Measurements from ENCODE around the gene TMBIM6. TPM values are rescaled to one million over a fixed set of nuclear protein-coding genes. Genes with fewer than 3 reads are reported as not detected.
"Not testable (repeated sequence)": the region's sequence is repeated elsewhere in the genome, so short reads cannot be mapped to it uniquely, and the experiment has no call there.

Gene TMBIM6
- total RNA-seq, 1 experiment from 2014 or later: 628 TPM

DNA sequence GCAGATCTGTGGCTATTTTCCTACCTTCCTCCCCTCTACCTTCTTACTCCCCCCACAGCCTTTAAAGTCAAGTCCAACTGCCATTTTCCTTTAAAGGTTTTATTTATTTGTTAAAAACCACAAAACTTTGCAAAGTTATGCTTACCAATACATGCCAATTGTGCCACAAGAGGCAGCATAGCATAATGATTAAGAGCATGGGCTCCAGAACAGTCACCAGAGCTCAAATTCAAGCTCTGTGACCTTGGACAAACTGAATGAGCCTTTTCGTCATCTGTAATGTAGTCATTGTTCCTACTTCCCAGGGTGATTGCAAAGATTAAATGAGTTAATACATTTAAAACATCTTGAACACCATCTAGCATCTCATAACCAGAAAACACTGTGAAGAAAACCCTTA, 21.1 kb upstream of the TMBIM6 start:
- in situ Hi-C loops (cut with HindIII; ENCODE audit: low pct_unique_long_range_greater_than_20kb, low sequenced_read_pairs): no loop called here

DNA sequence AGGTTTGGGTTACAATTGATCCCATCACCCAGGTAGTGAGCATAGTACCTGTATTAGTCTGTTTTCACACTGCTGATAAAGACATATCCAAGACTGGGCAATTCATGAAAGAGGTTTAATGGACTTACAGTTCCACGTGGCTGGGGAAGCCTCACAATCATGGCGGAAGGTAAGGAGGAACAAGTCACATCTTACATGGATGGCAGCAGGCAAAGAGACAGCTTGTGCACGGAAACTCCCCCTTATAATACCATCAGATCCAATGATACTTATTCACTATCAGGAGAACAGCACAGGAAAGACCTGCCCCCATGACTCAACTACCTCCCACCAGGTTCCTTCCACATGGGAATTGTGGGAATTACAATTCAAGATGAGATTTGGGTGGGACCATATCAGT, 20.0 kb upstream of the TMBIM6 start:
- in situ Hi-C loops (cut with HindIII; ENCODE audit: low pct_unique_long_range_greater_than_20kb, low sequenced_read_pairs); DNase-seq (ENCODE audit: low read depth): not testable (repeated sequence)

More for the DNA sequence above, 21.1 kb upstream of the TMBIM6 start:
- no peak for DNase-seq (ENCODE audit: low read depth)

DNA sequence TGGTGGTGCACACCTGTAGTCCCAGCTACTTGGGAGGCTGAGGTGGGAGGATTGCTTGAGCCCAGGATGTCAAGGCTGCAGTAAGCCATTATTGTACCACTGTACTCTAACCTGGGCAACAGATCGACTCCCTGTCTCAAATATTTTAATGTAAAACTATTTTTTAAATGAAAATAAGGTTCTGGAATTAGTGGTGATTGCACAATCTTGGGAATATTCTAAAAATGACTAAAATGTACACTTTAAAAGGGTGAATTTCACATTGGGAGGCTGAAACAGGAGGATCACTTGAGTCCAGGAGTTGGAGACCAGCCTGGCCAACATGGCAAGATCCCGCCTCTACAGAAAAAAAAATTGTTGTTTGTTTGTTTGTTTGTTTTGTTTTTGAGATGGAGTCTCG, 12.9 kb upstream of the TMBIM6 start:
- no peak for DNase-seq (ENCODE audit: low read depth)
- in situ Hi-C loops (cut with HindIII; ENCODE audit: low pct_unique_long_range_greater_than_20kb, low sequenced_read_pairs): no loop called here

DNA sequence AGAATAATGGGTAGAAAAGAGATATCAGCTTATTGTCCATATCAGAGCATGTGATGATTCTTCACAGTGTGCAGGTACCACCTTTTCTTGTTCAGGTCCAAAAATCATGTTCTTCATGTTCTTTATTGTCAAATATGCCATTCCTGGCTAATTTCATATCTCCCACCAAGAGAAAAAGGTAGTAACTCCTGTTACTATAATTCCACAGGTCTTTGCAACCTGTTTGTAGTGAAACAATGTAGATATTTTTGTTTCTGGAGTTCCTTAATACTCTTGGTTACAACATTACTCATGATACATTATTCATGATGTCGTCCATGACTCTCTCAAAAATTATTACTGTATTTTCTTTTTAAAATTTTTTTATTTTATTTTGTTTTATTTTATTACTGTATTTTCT, 11.3 kb upstream of the TMBIM6 start:
- no peak for DNase-seq (ENCODE audit: low read depth)
- in situ Hi-C loops (cut with HindIII; ENCODE audit: low pct_unique_long_range_greater_than_20kb, low sequenced_read_pairs): no loop called here

DNA sequence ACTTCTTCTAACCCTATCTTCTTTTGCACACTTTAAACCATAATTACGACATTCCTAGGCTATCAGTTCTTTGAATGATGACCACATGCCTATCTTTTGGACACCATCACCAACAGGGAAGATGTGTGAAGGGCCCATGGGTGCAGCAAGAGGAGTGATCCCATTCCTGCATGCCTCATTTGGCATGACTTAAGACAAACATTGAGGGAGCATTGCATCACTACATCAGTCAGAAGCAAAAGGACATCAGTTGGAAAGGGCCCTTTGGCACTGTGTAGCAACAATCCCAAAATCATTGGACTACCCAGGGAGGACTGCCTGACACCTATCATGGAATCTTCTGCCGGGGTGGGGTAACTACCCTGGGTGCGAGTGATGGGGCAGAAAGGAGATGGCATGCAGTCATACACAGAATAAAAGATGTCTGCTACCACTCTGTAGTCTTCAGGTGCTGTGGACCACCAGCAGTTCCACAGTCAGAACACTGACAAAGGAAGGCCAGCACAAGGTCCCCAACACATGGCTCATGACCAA, 10.7 kb upstream of the TMBIM6 start:
- DNase-seq (ENCODE audit: low read depth): peak; percentile 4
- in situ Hi-C loops (cut with HindIII; ENCODE audit: low pct_unique_long_range_greater_than_20kb, low sequenced_read_pairs): no loop called here

DNA sequence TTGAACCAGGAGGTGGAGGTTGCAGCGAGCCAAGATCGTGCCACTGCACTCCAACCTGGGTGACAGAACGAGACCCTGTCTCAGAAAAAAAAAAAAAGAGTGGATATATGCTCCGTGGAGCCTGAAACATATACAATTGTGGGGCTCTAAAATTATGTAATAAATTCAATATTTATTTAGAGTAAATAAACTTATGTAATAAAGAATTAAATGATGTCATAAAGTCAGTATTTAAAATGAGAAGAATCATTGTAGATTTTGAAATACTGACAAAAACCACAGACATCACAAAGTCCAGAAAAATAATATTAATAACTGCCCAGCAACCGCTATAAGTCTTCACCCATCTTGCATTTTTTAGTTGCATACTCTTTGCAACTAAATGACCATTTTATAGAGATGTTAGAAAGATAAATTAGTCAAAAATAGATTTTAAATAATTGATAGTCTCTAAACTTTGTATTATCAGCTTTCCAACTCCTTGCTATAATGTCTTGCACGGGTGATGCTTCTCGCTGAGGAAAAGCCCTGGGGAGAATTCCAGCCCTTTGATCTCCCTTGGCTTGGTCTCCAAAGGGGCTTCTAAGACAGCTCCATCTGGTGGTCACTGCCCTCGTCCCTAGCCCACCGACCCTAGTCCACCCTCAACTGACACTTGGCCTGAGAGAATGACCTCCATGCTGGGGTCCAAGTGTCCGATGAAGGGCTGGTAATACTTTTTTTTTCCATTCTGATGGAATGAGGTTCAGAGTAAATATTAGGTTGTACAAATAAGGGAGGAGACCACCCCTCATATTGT, 7.9 kb upstream of the TMBIM6 start:
- in situ Hi-C loops (cut with HindIII; ENCODE audit: low pct_unique_long_range_greater_than_20kb, low sequenced_read_pairs): no loop called here
- no peak for DNase-seq (ENCODE audit: low read depth)

DNA sequence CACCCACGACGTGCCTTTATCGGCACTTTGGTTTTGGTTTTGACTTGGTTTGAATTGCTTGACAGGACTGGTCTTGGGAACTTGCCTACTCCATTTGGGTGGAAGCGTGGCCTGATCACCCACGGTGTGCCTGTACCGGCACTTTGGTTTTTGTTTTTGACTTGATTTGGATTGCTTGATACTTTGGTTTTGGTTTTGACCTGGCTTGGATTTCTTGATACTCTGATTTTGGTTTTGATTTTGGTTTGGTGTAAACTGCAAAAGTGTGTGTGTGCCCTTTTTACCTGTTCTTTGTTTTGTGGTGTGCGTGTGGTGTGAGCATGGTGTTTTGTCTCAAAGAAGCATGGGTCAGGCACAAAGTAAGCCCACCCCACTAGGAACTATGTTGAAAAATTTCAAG, 6.5 kb upstream of the TMBIM6 start:
- in situ Hi-C loops (cut with HindIII; ENCODE audit: low pct_unique_long_range_greater_than_20kb, low sequenced_read_pairs); DNase-seq (ENCODE audit: low read depth): not testable (repeated sequence)

DNA sequence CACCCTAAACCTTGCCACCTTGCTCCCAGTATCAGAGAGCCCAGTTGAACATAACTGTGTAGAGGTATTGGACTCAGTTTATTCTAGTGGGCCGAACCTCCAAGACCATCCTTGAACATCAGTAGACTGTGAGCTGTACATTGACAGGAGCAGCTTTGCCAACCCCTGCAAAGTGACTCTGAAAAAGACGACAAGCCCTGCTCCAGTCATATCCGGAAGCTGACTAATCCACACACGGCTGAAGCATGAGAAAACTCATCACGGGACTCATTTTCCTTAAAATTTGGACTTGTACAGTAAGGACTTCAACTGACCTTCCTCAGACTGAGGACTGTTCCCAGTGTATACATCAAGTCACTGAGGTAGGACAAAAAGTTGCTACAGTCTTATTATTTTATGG, 2.6 kb upstream of the TMBIM6 start:
- in situ Hi-C loops (cut with HindIII; ENCODE audit: low pct_unique_long_range_greater_than_20kb, low sequenced_read_pairs); DNase-seq (ENCODE audit: low read depth): not testable (repeated sequence)

DNA sequence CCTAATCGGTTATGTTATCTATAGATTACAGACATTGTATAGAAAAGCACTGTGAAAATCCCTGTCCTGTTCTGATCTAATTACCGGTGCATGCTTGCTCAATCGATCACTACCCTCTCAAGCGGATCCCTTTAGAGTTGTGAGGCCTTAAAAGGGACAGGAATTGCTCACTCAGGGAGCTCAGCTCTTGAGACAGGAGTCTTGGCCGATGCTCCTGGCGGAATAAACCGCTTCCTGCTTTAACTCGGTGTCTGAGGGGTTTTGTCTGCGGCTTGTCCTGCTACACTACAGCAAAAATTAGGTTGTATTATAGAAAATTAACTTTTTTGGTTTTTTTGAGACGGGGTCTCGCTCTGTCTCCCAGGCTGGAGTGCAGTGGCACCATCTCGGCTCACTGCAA, 1.1 kb upstream of the TMBIM6 start:
- in situ Hi-C loops (cut with HindIII; ENCODE audit: low pct_unique_long_range_greater_than_20kb, low sequenced_read_pairs): not testable (repeated sequence)

DNA sequence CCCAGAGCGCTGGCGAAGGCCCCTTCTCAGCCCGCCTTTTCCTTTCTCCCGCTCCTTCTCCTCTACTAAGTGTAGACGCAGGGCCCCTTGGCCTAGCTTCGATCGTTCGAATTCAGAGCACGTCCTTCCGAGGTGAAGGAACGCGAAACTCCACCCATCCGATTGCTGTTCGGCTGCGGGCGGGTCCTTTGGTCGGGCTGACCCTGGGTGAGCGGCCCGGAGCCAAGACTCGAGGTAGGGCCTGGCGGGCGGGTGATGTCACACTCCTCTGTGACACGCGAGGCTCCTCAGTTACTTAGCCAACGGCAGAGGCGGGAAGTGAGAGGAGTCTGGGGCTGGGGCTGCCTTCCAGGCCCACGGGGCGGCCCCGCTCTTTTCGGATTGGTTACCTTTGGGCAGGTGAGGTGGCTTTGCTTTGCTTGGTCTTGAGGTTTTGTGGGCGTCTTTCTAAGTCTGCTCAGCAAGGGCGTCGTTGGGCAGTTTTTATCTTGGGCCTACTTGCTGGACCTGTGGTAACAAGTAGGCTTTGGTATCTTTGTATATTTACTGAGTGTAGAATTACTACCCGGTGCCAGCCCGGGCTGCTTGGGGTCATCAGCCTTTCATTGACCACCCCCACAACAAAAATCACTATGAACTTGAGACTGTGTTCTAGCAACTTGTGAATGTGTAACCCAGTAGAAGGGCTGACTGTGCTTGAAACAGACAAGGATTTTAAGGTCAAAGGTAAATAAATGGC, 694 bp downstream of the TMBIM6 start:
- in situ Hi-C loops (cut with HindIII; ENCODE audit: low pct_unique_long_range_greater_than_20kb, low sequenced_read_pairs): no loop called here
- DNase-seq (ENCODE audit: low read depth): peak; percentile 88

More for the DNA sequence above, 1.1 kb upstream of the TMBIM6 start:
- not testable (repeated sequence) for DNase-seq (ENCODE audit: low read depth)

DNA sequence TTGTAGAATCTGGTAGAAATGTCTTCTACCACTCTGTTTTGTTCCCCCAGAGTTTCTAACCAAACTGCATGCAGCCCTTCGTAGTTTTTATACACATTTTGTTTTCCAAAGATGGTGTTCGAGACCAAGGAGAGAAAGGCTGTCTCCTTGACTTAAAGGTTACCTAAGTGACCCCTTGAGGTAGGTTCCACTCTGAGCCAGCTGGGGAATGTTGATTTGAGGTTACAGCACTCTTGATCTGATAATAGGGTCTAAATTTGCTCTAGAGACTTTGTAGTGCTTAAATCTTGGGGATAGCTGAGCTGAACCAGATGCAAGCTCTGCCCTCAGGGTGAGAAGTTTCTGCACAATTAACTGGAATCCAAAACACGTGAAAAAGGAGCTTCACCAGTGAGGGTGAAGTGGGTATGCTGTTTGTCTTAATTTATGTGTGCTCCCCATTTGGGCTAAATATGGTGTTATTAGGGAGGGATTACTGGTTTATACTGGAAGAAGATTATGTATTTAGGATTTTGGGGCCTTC, 3.1 kb downstream of the TMBIM6 start:
- DNase-seq (ENCODE audit: low read depth): no peak
- in situ Hi-C loops (cut with HindIII; ENCODE audit: low pct_unique_long_range_greater_than_20kb, low sequenced_read_pairs): no loop called here

DNA sequence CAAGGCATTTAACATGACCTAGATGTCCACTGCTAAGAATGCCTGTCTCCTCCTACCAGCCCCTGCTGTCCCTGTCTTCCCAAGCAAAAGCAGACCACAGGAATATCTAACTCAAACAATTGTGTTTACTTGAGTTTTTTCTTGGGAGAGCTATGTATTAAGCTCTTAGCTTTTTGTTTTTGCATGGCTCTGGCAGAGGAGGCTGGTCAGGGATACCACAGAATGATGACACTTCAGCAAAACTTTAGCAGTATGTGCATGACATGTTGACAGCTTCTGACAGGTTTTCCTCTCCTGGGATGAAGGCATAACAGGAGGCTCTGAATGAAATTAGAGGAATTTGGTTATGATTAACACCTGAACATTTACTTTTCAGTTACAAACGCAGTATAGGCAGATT, 6.9 kb downstream of the TMBIM6 start:
- in situ Hi-C loops (cut with HindIII; ENCODE audit: low pct_unique_long_range_greater_than_20kb, low sequenced_read_pairs): no loop called here
- DNase-seq (ENCODE audit: low read depth): no peak

DNA sequence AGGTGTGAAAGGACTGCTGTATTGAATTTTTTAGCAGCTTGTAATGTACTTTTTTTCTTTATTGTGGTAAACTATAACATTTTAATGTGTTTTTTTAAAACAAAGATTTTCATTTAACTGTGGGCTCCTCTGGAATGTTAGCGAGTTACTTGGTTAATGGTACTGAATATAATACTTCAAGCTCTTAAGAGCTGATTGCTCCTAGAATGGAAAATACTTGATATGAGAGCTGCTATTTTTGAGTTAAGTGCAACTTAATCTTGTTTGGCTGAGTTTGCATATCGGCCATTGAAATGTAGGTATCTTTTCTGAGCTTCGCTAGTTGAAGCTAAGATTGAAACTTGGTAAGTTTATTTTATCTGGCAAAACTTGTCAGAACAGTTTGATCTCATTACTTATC, 7.4 kb downstream of the TMBIM6 start:
- in situ Hi-C loops (cut with HindIII; ENCODE audit: low pct_unique_long_range_greater_than_20kb, low sequenced_read_pairs): no loop called here
- no peak for DNase-seq (ENCODE audit: low read depth)

DNA sequence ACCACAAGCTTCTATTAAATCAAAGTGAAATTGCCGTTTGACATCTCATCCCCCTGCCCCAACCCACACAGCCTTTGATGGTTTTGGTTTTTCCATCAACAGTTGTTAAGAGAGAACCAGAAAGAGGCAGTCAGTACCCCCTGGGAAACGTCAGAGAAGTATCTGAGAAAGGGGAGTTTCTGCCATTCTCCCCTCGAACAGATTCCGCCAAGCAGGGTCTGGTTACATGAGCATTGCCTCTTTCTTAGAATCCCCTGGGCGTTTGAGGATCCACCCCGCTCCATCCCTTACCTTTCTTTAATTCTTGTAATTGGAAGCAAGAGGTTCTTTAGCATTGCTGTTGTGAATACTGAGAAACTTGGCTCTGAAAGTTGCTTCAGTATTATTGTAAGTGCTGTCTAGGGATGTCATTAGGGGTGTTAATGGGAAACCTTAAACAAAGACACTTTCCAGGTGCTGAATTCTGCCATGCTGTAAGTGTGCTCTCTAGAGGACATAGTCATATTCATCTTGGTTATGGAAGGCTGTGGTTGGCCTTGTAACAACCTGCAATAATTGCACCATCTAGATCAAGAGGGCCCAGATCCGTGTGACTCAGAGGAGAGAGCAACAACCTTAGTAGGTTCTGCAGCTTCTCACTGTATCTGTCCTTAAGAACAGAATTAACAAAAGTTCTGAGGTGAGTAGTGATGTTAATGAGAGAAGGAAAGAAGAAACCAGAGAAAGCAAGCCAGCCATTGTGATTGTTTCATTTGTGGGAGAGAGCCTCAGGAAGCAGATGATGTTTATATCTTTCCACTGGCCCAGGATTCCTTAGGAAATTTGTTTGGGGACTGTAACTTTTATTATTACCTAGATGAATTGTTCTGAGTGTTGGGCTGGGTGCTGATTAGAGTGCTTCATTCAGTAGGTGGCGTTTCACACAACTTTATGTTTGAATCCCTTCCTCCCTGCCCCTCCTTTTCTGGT, 9.0 kb downstream of the TMBIM6 start:
- DNase-seq (ENCODE audit: low read depth): no peak
- in situ Hi-C loops (cut with HindIII; ENCODE audit: low pct_unique_long_range_greater_than_20kb, low sequenced_read_pairs): no loop called here

DNA sequence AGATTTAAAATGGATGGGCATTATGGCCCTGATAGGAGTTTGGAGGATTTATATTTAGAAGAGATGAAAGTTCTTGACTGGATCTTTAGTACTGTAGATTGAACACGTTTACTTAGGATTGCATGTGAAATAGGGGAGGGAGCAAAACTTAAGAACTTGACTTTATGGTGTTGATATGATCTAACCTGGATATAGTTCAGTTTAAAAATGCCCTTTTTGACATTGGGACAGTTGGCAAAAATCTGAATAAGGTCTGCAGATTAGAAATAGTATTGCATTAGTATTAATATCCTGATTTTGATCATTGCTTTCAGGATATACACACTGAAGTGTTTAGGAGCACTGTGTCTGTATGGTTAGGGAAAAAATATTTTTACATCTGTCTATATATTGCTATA, 9.6 kb downstream of the TMBIM6 start:
- no peak for DNase-seq (ENCODE audit: low read depth)
- in situ Hi-C loops (cut with HindIII; ENCODE audit: low pct_unique_long_range_greater_than_20kb, low sequenced_read_pairs): no loop called here

DNA sequence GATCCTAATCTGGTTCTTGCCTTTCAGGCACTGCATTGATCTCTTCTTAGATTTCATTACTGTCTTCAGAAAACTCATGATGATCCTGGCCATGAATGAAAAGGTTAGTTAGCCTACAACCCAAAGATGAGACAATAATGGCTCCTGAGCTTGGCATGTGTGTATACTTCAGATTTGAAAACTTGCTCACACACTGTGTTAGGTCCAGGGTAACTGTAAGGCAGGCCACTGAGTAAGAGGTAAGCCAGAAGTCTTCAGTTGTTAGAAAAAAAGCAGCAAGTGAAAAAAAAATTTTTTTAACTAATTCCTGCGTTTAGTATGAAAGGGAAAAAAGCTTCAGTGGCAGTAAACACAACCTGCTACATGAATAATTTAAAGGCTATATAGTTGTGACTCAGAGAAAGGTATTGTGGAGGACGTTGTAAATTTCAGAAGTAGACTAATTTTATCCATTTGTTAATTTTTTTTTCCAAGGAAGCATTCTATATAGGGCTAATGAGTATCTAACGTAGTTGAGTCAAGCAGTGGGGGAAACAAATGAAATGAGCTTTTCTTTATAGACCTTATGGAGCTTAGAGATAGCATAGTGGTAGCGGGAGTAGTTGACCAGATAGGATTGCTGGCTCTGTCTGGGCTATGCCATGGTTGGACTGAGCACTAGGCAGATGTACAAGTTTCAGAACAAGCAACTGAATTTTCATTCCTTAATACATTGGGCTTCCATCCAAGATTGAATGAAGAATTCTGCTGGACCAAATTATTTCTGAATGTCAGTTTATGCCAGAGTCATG, 20.5 kb downstream of the TMBIM6 start:
- in situ Hi-C loops (cut with HindIII; ENCODE audit: low pct_unique_long_range_greater_than_20kb, low sequenced_read_pairs): no loop called here
- no peak for DNase-seq (ENCODE audit: low read depth)

DNA sequence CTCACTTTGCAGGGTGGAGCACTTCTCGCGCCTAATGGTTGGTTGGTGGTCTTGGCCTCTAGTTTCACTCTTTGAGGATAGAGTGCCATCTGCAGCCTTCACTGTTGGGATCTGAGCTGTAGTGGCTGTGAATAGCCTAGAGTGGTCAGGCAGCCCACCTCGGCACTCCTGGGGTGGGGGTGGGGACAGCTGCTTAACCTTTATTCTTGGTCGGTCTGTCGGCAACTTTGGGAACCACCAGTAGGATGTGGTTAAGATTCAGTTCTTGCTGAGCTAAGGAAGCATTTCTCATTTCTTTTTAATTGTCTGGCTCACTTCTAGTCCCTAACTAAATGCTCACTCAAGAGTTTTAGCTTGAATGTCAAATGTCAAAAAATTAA, 21.1 kb downstream of the TMBIM6 start:
- in situ Hi-C loops (cut with HindIII; ENCODE audit: low pct_unique_long_range_greater_than_20kb, low sequenced_read_pairs): no loop called here

More for the DNA sequence above, 21.1 kb downstream of the TMBIM6 start:
- DNase-seq (ENCODE audit: low read depth): no peak

Data from Caki2 (cell line).